ENCODE measurements around the gene DLK1.

Gene DLK1

DNA sequence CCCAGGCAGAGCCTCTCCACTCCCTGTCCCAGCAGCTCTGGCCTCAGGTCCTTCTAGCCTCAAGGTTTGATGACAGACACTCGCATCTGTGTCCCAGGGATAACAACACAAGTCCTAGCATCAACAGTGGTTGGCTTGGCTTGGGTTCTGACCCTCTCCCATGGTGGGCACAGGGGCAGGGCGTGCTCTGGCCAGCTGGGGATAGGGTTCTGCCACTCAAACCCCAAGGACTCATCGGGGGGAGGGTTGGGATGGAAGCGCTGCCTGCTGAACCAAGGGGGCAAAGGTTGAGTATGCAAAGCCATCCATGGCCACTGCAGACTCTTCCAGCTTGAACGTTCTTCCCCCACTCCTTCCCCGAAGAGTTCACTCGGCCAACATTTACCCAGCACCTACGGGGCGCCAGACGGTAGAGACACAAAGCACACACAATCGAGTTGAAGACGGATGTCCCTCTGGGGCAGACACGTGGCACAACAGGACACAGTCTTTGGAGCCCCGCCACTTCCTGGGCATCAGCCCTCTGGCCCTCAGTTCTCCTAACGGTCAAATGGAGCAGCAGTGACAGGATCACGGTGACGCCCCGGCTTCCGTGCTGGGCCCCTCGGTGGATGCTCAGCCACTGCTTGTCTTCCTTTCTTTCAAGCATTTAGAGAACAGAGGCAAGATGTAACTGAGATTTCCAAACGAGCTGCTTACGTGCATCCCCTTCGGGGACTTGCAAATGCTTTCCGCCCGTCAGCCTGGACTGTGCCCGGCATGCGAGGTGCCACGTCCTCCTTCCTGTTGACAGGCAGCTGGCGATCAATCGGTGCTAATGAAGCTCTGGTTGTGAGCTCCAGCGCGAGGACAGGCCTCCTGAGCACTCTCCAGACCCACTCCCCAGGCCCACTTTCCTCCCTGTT is 42.6 kb downstream of the DLK1 start:
- no peak for DNase-seq (ENCODE audit: low spot score)
- TF ChIP-seq, protein P1, sequence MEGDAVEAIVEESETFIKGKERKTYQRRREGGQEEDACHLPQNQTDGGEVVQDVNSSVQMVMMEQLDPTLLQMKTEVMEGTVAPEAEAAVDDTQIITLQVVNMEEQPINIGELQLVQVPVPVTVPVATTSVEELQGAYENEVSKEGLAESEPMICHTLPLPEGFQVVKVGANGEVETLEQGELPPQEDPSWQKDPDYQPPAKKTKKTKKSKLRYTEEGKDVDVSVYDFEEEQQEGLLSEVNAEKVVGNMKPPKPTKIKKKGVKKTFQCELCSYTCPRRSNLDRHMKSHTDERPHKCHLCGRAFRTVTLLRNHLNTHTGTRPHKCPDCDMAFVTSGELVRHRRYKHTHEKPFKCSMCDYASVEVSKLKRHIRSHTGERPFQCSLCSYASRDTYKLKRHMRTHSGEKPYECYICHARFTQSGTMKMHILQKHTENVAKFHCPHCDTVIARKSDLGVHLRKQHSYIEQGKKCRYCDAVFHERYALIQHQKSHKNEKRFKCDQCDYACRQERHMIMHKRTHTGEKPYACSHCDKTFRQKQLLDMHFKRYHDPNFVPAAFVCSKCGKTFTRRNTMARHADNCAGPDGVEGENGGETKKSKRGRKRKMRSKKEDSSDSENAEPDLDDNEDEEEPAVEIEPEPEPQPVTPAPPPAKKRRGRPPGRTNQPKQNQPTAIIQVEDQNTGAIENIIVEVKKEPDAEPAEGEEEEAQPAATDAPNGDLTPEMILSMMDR (IDR thresholded peaks at IDR 0.05; ENCODE audit: extremely low read depth, missing control alignments) = no peak

DNA sequence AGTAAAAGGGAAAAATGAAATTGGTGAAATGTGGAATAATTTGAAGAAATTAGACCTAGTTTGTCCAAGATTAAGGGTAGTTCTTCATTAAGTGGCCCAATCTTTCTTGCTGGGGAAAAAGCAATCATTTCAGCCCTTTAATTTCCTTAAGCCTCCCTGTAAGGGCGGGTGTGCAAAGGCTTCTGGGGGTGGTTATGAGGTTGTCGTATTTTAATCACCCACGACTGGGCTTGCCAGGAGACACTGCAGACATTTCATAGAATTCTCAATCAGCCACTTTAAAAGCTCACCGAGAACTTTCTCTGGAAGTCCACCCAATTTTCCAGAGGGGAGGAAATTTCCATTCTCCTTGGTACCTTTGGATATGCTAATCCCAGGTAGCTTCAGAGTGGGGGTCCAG is 43.4 kb downstream of the DLK1 start:
- DNase-seq (ENCODE audit: low spot score) = no peak
- TF ChIP-seq, protein P1 (IDR thresholded peaks at IDR 0.05; ENCODE audit: extremely low read depth, missing control alignments) = no peak

DNA sequence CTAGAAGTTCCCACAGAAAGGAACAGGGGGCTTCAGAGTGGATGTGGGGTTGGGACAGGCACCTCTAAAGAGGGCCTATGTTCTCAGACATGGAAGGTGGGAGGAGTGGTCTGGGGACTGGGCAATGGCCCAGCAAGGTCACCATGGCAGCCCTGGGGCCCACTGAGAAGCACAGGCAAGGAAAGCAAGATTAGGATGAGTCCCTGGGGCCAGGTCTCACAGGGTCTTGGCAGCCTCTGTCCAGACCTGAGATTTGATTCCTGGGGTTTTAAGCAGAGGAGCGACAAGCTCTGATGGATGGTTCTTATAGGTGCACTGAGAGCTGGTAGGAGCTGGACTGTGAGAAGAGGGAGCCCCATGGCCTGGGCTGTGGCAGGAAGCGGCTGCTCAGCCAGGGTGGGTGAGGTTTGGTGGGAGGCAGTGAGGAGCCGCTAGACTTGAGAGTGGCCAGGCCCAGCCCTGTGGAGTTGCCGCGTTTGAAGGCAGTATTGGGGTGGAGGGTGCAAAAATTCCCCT is 44.0 kb downstream of the DLK1 start:
- TF ChIP-seq, protein P1 (IDR thresholded peaks at IDR 0.05; ENCODE audit: extremely low read depth, missing control alignments) = no peak

DNA sequence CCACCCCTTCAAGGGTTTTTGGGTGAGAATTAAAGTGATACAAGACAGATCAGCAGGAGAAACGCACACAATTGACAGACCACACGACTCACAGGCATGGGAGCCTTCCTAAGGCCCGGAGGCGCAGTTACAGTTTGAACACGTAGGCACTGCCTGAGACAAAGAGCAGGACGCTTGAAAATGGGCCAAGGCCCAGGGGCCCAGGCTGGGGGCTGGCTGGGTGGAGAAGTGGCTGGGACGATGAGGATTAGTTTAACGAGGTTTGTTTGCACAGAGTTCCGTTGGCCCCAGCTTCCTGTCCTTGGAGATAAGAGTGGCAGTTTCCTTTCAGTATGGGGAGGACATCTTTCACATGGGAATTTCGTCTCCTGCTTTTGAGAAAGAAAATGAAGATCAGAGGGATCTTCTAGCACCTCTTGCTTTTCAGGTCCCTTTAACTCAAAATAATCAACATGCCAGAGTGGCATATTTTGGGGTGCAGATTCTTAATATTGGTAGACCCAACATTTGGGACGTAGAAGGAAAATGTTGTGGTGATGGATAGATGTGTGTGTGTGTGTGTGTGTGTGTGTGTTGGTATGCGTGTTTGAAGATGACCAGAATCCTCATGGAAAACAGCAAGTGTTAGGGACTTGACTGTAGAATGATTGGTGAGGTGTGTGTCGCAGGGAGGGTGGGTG is 44.6 kb downstream of the DLK1 start:
- TF ChIP-seq, protein P1 (IDR thresholded peaks at IDR 0.05; ENCODE audit: extremely low read depth, missing control alignments) = no peak
- DNase-seq (ENCODE audit: low spot score) = no peak

More for the DNA sequence above, 44.0 kb downstream of the DLK1 start:
- DNase-seq (ENCODE audit: low spot score) = no peak

DNA sequence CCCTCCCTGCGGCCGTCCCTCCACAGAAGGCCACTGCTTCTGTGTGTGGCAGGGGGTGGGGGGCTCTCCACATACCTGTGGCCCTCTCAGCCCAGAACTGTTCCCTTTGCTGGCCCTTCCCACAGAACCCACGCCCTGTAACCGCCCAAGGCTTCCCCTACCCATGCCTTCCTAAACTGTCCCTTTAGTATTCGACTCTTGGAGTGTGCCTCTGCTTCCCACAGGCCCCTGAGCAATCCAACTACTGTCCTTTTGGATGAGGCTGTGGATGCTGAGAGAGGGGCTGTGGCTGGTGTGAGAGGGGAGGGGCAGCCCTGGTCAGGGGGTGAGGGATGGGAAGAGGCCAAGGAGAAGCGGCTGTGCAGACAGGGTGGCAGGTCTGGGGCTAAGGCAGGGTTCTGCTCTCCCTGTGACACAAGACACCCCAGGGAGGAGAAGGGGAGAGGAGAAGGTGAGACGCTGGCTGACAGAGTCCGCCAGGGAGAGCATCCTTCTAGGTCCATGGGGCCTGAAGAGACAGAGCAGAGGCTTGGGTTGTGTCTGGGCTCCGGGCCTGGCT is 46.0 kb downstream of the DLK1 start:
- TF ChIP-seq, protein P1 (IDR thresholded peaks at IDR 0.05; ENCODE audit: extremely low read depth, missing control alignments) = no peak
- no peak for DNase-seq (ENCODE audit: low spot score)

DNA sequence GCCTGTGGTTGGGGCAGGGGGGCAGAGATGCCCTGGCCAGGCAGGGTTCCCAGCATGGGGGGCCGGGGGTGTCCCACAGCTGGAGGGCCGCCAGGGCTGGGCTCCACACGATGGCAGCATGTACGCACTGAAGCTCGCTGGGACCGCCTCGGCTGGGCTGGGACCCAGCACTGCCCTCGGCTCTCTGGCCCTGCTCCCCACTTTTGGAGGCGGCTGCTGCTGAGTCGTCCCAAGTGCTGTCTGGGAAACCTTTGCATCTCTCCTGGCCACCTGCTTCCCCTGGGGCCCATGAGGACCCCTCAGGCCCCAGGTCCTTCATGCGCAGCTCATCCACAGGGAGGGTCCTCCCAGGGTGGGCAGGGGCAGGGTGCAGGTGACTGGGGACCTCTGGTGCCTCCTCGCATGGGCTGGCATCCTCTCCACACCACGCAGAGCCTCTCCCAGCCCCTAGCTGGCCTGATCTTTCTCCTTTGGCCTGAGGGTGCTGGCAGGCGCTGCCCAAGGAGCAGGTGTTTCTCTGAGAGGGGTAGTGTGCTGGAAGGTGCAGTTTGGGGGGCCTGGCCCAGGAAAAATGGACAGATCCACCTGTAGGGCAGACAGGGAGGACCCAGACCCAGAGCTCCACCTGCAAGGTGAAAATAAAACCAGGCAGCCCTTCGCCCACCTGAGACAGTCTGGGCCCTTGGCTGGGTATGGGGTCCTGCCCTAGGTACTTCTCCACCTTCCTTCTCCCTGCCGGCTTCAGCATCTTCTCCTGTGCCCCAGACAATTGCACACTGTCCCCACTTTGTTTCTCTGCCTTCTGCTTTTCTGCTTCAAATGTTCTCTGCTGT is 46.9 kb downstream of the DLK1 start:
- no peak for DNase-seq (ENCODE audit: low spot score)
- TF ChIP-seq, protein P1 (IDR thresholded peaks at IDR 0.05; ENCODE audit: extremely low read depth, missing control alignments) = no peak

Measured in GM20000 (cell line).